GM10847 (cell line): Measurements from ENCODE around the gene PLA2G4F.

Experiments used
- POLR2A ChIP-seq: IDR thresholded peaks from 2 replicates; pipeline ENCODE4 v1.6.1; 2011; ENCODE audit not compliant: insufficient read length; ENCODE audit errors: extremely low read depth

Gene PLA2G4F

GRCh38 chr15:42104095-42104891 is 52.1 kb downstream of the PLA2G4F start:
- no peak for TF ChIP-seq POLR2A

- TF ChIP-seq POLR2A, result no peak
Observed at GRCh38 chr15:42102646-42103235, 53.7 kb downstream of the PLA2G4F start.

GRCh38 chr15:42101861-42102260 is 54.6 kb downstream of the PLA2G4F start:
- no peak for TF ChIP-seq POLR2A

GRCh38 chr15:42100021-42100800 is 56.2 kb downstream of the PLA2G4F start:
- no peak for TF ChIP-seq POLR2A

- no peak for TF ChIP-seq POLR2A
Observed at GRCh38 chr15:42097018-42097417, 59.4 kb downstream of the PLA2G4F start.

- no peak for TF ChIP-seq POLR2A
Observed at GRCh38 chr15:42094512-42094963, 61.9 kb downstream of the PLA2G4F start, which contains the start of gene PLA2G4D. Gene PLA2G4D (minus strand): TSS chr15:42094562. CDS start chr15:42094459, 103 bp downstream.

- no peak for TF ChIP-seq POLR2A
Observed at GRCh38 chr15:42093966-42094365, 62.5 kb downstream of the PLA2G4F start.

GRCh38 chr15:42092398-42093318 is 63.8 kb downstream of the PLA2G4F start:
- no peak for TF ChIP-seq POLR2A

DNA sequence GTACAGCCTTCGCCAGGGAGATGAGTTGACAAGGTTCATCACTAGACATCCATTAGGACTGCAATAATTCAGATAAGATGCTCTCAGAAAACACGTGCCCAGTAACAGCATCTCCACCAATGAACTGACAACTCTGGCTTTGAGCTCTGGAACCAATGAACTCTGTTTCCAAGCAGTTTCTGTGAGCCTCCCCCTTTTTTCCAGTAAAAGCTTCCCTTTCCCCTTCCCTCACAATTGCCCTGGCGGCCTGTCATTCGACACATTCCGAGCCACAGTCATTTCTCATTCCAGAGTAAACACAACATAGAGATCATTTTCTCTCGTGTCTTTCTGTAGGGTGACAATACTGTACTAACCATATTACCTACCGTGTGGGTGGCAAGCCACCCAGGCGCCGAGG is 65.7 kb downstream of the PLA2G4F start:
- no peak for TF ChIP-seq POLR2A

GRCh38 chr15:42090370-42090769 is 66.1 kb downstream of the PLA2G4F start:
- no peak for TF ChIP-seq POLR2A

DNA sequence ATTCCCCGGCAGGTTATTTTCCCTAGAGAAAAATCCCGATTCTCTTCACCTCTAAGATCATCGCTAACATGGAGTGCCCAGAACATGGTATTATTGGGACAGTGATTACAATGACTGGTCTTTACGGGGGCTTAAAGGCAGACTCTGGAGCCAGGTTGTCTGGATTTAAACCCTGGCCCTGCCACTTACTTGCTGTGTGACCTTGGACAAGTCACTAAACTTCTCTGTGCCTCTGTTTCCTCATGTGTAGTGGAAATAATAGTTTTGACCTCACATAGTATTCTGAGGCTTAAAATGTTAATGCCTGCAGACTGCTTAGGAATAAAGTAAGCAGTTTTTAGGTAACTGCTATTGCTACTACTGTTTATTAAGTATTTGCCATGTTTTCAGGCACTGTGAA is 66.5 kb downstream of the PLA2G4F start:
- no peak for TF ChIP-seq POLR2A
